HG02610 (cell line): ENCODE data around the gene GNAQ.
A peak's percentile ranks its signal among the peaks of the same experiment; 100 is the strongest.

Source experiments
- ATAC-seq: cut with Tn5 transposase; IDR thresholded peaks from one replicate; pipeline ENCODE4 v1.9.1; 2021; ENCODE audit warnings: mild to moderate bottlenecking, moderate library complexity; ENCODE audit not compliant: unreplicated experiment

The GNAQ gene

DNA sequence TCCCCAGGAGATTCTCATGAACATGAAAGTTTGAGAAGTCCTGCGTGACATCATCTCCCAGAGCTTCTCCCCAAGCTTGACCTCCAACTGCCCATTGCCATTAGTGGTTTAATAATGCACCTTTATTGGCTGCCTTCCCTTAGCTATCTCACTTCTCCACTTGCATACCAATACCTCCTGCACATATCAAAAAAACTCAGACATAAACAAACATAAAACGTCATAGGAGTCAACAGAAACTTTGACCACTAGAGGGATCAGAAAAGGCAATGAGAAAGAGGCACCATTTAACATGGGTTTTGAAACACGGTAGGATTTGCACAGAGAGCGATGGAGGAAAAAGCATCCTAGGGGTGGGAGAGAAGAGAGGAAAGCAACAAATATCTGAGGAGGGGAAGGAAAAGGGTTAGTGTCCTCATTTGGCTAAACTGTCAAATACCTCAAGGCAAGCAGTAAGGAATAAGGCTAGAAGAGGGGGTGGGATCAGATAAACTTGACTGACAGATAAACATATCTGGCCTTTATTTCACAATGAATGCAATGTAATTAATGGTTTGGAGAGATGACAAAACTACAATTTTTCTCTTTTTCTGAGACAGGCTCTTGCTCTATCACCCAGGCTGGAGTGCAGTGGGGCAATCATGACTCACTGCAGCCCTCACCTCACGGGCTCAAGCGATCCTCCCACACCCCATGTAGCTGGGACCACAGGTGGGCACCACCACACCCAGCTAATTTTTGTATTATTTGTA lies 27.0 kb downstream of the GNAQ start:
- no peak for ATAC-seq

DNA sequence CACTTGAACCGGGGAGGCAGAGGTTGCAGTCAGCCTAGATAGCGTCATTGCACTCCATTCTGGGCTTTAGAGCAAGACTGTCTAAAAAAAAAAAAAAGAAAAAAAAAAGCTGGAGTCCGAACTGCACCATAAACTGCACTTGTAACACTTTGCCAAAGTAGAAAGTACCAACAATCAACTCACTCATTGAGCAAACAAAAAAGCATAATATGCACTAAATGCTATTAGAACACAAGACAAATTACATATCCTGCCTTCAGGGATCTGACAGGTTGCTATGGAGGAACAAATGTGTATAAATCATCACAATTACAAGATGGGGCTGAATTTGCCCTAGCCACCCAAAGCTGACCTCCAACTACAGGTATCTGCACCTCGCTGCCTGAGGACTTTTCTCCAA lies 27.9 kb downstream of the GNAQ start:
- no peak for ATAC-seq

DNA sequence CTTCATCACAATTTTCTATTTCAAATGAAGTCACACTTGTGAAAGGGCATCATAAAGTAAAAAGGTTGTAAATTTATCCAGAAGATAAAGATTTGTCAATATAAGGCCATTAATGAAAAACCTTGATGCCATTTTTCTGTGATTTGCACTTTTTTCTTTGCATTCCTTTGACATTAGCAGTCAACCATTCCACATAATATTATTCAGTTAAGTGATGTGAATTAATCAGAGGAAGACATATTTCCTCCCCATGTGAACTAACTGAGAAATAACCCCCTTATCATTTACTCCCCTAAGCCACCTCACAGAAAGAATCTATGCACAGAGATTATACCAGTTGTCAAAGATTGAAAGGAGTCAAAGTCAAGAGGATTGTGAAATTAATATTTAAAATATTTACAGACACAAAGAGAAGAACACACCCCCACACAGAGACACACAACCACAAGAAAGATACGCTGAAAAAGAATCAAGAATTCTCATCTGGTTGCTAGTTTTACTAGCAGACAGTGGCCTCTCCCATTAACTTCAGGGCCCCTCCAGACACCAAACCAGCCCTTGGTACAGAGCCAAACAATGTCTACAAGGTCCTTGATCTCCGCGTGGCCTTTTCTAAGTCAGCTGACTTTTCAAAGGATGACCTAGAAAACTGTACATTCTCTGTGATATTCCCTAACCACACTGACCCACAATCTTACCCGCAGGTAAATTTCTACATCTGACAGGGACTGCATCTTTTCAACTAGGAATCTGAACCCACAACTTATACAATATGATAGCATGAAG lies 29.5 kb downstream of the GNAQ start:
- ATAC-seq: no peak

DNA sequence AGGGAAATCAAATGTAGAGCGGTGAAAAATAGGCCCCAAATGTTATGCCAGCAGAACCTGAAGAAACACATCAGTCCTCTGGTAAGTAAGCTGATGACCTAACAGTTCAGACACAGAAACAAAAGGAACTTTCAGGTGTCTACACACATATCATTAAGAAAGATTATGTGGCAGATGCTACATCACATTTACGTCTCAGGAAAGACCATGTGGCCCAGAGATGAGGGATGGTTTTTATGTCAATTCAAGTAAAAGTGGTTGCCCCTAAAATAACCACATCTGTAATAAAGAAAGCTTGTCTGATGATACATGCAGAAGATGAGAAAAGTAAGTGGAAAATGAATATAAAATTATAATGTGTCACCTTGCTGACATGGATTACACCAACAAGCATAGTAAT lies 31.4 kb downstream of the GNAQ start:
- ATAC-seq: no peak

DNA sequence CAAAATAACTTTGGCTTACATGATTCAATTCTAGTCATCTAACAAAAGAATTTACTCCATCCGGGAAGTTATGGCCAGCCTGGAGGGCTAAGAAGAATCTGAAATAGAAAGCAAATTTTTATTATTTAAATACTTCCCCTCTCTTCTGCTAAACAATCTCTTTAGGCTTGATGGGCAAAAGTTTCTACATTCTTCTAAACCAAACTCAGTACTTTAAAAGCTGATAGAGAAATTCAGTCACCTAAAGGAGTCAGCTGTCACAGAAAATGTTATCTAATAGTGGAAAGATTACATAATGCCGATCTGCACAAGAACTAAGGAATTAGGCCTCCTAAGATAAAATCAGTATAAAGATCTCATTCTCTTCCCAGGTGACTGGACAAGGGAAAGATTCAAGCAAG lies 32.4 kb downstream of the GNAQ start:
- no peak for ATAC-seq

DNA sequence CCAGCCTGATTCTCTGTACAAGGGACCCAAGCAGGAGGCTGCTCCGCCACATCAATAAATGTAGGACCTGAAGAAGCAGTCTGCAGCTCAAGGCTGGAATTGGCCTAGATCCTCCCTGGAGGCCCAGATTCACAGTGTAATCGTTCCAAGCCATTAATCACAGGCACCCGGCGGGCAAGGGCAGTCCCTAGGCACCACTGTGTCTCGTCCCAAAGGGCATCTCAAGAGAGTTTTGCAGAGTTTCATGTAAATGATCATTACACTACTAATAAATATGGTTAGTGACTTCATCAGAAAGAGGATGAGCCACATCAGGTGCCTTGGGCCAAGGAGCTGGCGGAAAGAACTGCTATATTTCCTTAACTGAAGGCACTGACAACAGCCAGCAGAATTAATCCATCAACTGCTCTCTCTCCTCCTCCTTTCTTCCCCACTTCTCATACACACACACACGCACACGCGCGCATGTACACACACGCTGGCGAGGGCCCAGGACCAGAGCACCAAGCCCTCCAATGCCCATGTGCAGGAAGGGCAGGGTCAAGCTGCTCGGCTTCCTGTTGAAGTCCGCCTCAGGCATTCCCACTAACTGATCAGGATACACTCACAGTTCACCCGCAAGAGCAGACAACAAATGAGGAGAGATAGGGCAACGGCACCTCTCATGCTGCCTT lies 33.9 kb downstream of the GNAQ start:
- ATAC-seq: no peak

DNA sequence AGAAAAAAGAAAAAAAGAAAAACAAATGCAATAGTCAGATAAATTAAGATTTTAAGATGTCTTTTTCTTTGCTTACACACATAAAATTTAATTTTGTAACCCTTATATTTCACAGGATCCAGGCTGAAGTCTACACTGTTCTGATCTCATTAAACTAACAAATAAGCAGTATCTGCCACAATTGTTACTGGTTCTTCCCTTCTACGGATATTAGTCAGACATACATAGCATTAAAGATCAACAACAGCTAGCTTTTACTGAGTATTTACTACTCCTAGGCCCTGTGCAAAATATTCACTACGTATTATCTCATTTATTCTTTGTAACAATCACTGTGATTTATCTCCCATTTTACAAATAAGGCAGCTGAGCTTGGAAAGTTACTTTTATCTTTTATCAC lies 34.9 kb downstream of the GNAQ start:
- no peak for ATAC-seq

DNA sequence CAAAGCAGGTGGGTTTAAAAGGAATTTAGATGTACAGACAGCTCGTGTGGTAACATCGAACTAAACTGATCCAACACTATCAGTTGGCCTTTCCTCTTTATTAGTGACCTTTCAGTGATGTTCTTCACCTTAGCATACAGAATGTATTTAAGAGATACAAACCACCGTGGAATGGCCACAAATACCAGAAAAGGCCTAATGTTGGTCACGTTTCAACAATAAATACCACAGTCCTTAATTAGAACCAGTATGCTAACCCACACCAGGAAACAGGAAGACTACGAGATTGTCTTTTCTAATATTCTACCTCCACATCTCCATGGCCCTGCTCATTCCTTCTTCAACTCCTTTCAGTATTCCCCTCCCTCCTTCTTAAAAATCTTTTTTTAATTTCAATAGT lies 40.4 kb downstream of the GNAQ start:
- ATAC-seq: no peak

DNA sequence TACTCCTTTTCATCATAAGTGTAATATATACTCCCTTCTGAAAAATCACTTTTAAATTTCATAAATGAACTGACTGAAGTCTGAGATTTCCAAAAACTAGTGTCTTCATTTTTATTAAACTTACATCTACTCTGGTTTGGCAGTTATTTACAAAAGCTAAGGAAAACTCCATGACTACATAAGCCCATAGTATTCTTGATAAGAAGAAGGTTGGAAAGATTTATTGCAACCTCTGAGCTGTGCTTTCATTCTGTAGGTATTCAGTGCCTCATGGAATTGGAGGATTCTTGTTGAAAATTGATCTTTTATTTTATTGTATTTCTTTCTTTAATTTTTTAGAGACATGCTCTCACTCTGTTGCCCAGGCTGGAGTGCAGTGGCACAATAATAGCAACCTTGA lies 41.7 kb downstream of the GNAQ start:
- ATAC-seq: no peak

DNA sequence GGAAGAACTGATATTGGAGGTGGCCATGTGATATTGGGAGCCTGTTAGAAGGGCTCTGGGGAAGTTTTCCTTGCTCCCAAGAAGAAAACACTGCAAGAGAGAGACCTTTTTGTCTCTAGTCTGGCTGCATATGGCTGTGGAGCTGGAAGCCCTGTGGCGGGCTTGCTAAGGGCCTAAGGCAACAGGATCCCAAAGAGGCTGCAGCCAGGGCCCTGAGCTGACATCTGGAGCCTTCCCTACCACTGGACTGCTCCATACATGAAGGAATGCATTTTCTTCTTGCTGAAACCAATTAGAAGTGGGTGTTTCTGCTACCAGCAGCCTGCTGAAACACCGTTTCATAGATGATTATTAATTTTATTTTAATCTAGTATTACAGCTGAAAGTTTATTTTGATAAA lies 42.2 kb downstream of the GNAQ start:
- no peak for ATAC-seq

DNA sequence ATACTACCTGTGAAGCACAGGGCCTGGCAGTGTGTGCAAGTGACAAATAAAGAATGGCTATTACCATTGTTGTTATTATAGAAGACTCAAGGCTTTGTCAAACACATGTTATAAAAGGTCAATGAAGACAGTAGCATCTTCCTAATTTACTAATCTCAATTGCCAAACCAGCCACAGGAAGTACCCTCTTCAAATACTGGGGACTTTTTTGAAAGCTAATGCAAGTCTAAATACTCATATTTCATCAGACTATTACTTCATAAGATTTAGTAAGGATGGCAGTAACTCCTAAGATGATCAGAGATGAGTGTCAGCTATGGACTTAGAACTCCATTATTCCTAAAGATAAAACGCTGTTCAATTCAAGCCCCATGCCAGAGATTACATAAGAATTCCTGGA lies 43.0 kb downstream of the GNAQ start:
- no peak for ATAC-seq

DNA sequence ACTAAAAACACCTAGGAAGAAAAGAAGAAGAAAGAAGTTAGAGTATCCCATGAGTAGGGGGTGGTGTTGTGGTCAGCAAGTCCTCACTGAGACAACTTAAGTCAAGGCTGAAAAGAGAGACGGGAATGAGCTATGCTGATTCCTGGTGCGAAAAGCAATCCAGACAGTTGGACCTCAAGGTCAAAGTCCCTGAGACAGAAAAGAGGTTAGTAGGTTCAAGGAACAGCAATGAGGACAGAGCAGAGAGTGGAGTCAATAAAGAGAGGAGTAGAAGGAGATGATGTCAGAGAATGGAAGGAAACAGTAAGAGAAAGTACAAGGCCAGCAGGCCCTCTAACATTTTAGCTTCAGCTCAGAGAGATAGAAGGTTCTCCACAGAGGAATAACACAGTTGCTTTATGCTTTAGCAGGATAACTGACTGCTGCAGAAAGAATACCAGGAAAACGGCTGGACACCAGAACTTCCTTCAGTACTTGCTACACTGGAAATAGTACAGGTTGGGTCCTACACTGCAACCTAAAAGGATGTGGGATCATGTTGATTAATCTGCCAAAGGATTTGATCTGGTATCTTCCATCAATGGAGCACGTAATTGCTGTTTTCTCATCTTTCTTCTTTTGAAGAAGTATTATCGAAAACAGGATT lies 43.6 kb downstream of the GNAQ start:
- ATAC-seq: no peak

DNA sequence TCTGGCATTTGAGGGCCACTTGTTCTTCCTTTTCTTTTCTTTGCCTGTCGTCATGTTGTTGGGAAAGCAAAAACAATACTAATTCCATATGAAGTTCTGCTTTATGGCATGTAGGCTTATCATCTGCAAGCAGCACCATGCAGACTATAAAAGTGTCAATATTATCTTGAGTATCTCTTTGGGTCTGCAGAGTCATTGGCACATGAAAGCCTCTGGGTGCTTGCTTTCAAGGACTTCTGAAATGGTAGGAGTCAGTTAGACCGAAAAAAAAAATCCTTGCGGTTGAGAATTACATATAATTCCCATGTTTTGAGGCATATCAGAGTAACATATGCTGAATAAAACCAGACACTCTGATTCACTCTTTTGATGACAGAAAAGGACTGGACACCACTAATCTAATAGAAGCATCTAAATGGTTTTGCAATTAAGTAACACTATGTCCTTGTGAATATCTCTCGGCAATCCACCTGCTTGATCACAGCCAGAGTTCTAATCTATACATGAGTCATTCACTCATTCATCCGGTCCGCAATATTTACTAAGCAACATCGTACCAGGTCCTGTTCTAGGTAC lies 44.4 kb downstream of the GNAQ start:
- no peak for ATAC-seq

DNA sequence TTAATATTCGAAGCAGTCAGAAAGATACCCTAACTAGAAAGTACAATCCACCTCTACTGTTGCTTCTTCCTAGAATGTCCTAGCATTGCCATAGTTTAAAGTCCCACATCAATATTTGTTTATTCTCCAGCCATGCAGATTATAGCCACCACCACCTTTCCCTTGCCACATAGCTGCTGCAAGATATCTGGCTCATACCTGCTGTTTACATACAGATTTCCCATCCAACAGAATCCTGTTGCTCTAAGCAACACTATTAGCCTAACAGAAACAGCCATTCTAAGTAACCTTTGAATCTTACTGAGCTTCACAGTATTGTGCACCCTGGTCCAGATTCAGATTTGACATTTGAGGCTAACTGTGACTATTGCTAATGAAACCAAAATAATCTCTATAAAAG lies 45.6 kb downstream of the GNAQ start:
- ATAC-seq: no peak

DNA sequence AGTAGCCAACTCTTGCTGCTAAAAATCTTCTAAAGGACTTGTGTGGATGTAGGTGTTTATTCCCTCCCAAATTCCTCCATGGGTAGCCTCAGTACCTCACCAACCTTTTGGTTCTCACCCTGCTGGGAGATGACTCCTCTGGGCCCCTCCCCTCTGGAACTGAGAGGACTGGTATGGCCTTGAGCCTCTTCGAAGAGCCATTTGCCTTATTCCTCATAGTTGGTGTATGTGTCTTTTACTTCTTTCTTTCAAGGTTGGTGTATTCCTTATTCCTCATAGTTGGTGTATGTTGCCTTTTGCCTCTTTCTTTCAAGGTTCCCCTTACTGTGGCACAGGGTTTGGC lies 48.3 kb downstream of the GNAQ start:
- no peak for ATAC-seq

DNA sequence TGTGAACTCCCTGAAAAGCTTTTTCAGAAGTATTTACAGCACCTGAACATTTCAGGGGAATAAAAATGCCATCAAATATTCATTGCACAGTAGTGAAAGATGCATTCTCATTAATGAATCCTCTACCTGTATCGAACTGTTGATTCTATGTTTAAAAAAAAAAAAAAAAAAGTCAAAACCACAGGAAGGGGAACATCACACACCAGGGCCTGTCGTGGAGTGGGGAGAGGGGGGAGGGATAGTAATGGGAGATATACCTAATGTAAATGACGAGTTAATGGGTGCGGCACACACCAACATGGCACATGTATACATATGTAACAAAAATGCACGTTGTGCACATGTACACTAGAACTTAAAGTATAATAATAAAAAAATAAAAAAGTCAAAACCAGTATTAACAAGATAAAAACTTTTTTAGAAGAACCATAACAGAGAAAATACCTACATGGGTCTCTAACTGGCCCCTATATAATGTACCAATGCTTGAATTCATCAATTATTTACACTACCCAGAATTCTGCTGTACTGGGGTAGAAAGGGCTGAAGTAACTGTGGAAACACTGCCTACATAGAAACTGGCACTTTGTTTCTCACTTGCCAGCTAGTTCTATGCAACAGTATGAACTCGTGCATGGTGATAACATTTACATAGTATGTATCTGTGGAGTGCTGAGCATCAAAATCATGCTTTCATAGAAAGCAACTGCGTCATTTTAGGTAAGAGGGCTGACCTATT lies 48.9 kb downstream of the GNAQ start:
- no peak for ATAC-seq

DNA sequence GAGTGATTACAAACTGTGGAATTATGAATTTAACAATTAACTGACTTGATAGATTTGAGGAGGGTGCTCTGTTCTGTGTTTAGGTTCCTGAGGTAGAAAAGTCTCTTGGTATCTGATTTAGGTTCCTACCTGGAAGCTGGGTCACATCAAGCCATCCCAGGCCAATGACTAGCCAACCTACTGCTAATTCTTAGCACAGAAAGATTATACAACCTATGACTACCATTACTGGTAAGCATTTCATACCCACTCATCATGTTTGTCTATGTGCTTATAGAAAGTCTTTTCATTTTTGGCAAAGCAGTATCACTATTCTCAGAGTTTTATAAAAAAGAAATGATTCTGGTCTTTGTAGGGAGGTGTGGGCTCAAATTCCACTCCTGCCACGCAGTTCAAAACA lies 49.7 kb downstream of the GNAQ start:
- ATAC-seq: no peak

DNA sequence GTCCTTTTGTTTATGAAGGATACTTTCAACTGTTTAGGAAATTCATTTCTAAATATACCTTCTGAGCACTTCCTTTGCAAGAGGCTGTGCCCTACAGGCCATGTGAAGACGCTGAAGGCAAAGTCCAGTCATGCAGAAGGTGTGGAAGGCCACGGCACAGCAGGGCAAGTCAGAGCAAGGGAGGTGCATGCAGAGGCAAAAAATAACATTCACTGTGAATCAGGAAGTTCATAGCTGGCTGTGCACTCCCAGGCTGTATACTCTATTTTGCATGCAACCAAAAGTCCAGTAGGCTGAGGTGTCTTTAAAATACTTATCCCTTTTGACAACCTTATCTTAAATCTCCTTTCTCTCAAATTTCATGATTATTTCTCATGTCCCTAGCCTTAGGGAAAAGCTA lies 50.3 kb downstream of the GNAQ start:
- ATAC-seq: peak; percentile 50

DNA sequence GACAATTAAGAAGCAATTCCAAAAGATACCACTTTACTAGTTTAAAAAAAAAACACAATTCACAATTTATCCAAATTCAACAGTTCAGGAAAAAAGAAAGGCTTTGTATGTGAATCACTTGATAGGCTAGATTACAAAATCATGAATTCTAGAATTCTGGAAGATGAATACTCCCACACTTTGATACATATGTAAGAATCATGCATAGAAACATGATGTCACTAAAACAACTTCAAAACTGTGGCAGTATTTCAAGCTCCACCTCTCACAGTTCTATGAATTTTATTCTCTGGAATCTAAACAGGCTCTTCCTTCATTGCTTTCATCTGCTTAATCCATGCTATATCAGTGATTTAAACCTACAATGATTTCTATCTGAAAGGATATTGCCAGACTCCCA lies 51.0 kb downstream of the GNAQ start:
- ATAC-seq: no peak

DNA sequence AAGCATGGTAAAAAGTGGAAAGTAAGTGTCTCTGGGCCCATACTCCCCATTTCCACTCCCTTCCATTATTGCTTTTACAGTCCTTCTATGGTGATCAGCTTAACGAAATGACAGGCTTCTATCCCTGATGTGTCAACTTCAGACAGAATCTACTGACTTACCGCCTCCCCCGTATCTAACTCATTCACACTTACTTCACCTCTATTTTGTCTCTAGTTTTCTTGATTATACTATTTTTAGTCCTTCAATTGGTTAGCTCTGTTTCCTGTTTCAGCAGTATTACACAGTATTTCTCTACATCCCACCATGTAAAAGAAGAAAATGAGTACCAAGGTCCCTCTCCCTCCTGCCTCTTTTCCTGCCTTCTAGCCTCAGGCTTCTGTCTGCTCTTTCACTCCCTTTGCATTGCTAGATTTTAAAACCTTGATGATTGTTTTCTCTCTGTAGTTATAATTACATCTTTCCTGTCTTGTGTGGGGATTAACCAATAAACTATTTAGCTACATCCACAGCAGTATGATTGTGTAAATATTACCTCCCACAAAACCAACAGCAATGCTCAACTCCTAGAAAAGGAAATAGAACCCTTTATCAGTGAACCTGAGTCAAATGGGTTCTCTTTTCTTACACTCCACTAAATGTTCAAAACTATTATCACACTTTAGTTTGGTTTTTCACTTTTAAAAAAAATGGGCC lies 53.4 kb downstream of the GNAQ start:
- no peak for ATAC-seq
